Stimulated activated CD8-positive, alpha-beta memory T cell treated with anti-CD3 and anti-CD28 coated beads, Interleukin-15, amount 100 ng/mL, for 1 hour (primary cell): ENCODE results near the gene PDCD11.
"Not testable (repeated sequence)": the region's sequence is repeated elsewhere in the genome, so short reads cannot be mapped to it uniquely, and the experiment has no call there.

Source experiments
- DNase-seq: peaks from one replicate; pipeline ENCODE4 v3.0.0-alpha.2; 2020; ENCODE audit warnings: low read depth

PDCD11 gene, protein sequence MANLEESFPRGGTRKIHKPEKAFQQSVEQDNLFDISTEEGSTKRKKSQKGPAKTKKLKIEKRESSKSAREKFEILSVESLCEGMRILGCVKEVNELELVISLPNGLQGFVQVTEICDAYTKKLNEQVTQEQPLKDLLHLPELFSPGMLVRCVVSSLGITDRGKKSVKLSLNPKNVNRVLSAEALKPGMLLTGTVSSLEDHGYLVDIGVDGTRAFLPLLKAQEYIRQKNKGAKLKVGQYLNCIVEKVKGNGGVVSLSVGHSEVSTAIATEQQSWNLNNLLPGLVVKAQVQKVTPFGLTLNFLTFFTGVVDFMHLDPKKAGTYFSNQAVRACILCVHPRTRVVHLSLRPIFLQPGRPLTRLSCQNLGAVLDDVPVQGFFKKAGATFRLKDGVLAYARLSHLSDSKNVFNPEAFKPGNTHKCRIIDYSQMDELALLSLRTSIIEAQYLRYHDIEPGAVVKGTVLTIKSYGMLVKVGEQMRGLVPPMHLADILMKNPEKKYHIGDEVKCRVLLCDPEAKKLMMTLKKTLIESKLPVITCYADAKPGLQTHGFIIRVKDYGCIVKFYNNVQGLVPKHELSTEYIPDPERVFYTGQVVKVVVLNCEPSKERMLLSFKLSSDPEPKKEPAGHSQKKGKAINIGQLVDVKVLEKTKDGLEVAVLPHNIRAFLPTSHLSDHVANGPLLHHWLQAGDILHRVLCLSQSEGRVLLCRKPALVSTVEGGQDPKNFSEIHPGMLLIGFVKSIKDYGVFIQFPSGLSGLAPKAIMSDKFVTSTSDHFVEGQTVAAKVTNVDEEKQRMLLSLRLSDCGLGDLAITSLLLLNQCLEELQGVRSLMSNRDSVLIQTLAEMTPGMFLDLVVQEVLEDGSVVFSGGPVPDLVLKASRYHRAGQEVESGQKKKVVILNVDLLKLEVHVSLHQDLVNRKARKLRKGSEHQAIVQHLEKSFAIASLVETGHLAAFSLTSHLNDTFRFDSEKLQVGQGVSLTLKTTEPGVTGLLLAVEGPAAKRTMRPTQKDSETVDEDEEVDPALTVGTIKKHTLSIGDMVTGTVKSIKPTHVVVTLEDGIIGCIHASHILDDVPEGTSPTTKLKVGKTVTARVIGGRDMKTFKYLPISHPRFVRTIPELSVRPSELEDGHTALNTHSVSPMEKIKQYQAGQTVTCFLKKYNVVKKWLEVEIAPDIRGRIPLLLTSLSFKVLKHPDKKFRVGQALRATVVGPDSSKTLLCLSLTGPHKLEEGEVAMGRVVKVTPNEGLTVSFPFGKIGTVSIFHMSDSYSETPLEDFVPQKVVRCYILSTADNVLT (N-terminal part only)

DNA sequence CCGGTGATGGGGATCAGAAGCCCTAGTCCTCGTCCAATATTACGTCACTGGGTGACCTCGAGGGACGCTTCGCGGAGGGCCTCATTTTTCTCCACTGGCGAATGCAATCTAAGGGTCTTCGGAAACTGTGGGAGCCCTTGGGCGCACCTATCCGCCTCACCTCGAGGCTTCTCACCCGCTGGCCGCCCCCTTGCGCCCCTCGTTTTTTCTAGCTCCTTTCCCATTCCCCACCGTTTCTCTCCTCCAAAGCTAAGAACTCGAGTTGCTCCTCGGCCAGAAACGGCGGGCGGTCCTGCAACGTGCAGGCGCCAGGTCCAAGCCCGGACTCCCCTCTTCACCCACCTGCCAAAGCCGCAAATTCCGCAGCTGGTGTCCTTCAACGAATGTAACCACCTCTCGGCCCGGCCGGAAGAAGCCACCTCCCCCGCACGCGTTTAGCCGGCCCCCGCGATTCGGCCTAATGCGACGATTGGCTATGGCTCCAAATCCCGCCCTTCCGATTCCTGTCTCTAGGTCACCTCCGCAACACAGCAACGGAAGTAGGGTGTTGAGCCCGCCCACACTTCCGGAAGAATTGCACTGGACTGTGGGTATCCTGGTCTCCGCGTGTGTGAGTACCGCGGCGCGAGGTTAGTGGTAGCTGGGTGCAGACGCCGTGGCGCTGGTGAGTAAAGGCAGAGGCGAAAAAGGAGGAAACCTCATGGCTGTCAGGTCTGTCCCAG, at the start of gene PDCD11, which contains the start of gene ATP5MK:
Gene PDCD11 (plus strand): TSS at position 560 of the 722 bp plus-strand sequence. CDS start 1,801 bp downstream, outside the sequence.
Gene ATP5MK (minus strand): TSS at position 409 of the 722 bp plus-strand sequence. CDS start 4,018 bp downstream, outside the sequence.
- DNase-seq = peak; percentile 92

DNA sequence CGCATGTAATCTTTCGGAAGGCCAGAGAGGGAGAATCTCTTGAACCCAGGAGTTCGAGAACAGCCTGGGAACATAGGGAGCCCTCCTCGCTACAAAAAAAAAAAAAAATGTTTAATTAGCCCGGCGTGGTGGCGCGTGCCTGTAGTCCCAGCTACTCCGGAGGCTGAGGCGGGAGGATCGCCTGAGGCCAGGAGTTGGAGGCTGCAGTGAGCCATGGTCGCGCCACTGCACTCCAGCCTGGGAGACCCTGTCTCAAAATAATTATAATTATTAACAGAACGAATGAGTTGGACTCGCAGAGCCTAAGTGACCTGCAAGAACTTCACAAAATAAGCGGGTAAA, 46.3 kb upstream of the PDCD11 start:
- DNase-seq = no peak

DNA sequence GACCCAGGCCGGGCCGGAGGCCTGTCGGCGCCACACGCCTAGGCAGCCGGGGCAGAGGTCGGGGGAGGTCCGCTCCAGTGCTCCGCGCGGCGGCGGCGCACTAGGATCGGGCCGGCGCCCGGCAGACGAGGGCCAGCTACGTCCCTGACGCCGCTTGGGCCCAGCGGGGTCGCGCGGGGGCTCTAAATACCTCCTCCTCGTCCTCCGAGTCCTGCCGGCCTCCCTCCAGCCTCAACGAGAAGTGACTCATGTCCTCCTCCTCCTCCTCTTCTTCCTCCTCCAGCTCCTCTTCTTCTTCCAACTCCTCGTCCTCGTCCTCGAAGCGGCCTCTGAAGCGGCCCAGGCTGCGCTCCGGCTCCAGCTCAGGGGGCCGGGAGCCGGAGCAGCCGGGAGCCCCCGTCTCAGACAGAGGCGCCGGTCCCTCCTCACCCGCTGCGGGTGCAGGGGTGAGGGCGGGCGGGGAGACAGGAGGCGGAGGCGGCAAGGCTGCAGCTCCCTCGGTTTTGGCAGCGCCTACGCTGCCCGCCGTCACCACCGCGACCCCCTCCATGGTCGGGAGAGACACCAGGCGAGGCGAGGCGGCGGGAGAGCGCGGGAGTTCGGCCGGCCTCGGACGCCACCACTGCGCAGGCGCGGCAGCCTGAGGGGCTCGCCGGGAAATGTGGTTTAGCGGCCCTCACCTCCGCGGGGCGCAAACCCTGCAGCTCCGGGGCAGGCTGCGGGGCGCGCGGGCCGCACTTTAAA, 45.7 kb upstream of the PDCD11 start, which contains the start of gene PCGF6:
Gene PCGF6 (minus strand): TSS at position 624 of the 744 bp plus-strand sequence. CDS start 74 bp downstream, at position 550.
- peak; percentile 37 for DNase-seq

DNA sequence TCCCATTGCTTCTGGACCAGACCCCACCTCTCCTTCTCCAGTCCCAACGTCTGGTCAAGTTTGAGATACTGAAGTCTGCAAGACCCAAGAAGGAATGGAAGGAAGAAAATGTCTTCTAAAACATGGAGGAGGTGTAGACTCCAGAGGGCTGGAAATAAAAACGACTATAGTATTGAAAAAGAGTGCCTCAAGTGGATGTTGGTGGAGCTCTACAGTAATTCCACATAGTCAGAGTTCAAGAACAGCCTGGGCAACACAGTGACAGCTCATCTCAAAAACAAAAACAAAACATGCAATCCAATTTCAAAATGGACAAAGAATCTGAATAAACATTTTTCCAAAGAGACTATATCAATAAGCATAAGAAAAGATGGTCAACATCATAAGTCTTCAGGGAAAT, 43.1 kb upstream of the PDCD11 start:
- DNase-seq = no peak

DNA sequence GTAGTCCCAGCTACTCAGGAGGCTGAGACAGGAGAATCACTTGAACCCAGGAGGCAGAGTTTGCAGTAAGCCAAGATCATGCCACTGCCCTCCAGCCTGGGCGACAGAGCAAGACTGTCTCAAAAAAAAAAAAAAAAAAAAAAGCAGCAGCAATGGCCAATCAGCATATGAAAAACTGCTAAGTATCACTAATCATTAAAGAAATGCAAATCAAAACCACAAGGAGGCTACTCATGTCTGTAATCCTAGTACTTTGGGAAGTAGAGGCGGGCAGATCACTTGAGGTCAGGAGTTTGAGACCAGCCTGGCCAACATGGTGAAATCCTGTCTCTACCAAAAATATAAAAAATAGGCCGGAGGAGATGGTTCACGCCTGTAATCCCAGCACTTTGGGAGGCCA, 41.9 kb upstream of the PDCD11 start:
- DNase-seq = not testable (repeated sequence)

DNA sequence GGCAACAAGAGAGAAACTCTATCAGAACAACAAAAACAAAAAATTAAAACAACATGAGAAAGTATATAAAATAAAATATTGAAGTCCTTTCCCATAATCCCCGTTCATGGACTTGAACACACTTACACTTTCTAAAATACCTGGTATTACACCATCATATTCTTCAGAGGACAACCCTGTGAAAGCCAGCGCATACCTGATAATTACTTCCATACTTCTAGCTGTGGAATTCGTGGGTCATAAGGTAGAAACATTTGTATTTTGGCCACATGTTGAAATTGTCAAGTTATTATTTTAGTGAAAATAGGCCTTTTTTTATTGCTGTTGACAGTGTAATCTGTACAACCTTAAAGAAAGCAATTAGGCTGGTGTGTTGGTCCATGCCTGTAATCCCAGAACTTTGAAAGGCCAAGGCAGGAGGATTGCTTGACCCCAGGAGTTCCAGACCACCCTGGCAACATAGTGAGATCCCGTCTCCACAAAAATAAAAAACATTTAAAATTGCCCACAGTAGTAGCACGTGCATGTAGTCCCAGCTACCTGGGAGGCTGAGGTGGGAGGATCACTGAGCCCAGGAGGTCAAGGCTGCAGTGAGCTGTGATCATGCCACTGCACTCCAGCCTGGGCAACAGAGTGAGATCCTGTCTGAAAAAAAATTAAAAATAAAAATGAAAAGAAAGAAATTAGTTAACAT, 40.4 kb upstream of the PDCD11 start:
- DNase-seq = no peak

DNA sequence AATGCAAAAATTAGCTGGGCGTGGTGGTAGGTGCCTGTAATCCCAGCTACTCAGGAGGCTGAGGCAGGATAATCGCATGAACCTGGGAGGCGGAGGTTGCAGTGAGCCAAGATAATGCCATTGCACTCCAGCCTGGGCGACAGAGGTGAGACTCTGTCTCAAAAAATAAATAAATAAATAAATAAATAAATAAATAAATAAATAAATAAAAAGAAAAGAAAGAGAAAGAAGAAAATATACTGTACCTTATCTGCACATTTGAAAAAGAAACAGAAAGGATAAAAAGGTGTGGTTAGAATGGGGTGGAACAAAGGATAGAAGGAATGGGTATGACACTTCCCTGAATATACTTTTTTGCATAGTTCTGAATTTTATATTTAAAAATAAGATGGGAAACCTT, 36.9 kb upstream of the PDCD11 start:
- not testable (repeated sequence) for DNase-seq

DNA sequence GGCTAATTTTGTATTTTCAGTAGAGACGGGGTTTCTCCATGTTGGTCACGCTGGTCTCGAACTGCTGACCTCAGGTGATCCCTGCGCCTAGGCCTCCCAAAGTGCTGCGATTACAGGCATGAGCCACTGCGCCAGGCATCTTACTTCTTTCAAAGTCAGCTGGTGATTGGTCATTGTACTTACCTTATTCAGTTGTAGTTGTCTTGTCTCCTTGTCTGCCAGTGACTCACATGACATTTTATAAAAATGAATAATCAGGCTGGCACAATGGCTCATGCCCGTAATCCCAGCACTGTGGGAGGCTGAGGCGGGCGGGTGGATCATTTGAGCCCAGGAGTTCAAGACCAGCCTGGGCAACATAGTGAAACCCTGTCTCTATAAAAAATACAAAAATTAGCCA, 35.6 kb upstream of the PDCD11 start:
- DNase-seq = not testable (repeated sequence)

DNA sequence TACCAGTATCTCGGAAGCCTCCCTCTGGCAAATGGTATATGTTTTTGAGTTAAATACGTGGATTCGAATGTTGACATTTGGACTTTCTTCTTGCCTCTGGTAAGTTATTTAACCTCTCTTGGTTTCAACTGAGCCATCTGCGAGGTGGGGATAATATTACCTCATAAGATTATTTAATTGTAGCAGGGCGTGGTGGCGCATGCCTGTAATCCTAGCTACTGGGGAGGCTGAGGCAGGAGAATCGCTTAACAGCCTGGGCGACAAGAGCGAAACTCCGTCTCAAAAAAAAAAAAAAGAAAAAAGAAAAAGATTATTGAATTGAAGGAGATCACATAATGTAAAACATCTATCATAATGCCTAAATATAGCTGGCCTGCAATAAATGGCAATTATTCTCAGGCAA, 29.0 kb upstream of the PDCD11 start:
- DNase-seq = no peak

DNA sequence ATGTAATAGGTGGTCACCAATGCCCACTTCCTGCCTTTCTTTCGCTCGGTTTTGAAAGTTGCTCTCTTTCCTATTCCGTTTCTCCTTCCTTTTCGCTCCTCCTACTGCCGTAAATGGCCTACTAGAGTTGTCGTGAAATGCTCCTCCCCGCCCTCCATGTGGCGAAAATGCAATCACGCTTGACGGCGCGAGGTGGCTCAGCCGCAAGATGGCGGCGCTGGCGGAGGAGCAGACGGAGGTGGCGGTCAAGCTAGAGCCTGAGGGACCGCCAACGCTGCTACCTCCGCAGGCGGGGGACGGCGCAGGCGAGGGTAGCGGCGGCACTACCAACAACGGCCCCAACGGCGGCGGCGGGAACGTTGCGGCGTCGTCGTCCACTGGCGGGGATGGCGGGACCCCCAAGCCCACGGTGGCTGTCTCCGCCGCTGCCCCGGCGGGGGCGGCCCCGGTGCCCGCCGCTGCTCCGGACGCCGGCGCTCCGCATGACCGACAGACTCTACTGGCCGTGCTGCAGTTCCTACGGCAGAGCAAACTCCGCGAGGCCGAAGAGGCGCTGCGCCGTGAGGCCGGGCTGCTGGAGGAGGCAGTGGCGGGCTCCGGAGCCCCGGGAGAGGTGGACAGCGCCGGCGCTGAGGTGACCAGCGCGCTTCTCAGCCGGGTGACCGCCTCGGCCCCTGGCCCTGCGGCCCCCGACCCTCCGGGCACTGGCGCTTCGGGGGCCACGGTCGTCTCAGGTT, 28.5 kb upstream of the PDCD11 start, which contains the start of gene TAF5:
Gene TAF5 (plus strand): TSS at position 195 of the 737 bp plus-strand sequence. CDS start 14 bp downstream, at position 209.
- peak; percentile 72 for DNase-seq

DNA sequence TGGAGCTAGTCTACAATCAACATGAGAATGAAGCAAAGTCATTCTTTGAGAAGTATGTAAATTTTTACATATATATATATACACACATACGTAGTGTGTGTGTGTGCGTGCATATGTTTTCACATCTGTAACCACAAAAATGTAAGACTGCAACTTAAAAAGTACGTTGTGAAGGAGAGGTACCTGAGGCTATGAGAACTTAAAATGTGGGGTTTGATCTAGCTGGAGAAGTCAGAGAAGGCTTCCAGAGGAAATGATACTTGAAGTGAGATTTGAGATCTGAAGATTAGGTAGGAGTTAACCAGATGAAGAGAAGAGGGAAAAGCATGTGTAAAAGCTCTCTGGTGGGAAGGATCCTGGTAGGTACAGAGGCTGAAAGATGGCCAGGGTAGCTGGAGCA, 22.9 kb upstream of the PDCD11 start:
- no peak for DNase-seq

DNA sequence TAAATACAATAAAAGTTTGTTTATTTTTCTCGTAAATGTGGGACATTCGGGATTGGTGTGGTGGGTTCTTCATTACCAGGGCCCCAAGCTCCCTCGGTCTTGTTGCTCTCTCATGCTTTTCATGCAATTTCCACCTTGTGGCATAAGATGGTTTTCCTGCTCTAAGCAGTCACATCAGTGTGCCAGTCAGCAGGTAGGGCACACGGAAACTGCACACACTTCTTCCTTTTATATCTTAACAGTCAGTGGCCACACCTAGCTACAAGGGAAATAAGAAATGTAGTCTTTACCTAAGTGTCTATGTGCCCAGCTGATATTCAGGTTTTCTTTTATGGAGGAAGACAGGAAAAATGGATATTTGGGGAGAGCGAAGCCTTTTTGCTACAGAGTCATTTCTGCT, 22.2 kb upstream of the PDCD11 start:
- no peak for DNase-seq

DNA sequence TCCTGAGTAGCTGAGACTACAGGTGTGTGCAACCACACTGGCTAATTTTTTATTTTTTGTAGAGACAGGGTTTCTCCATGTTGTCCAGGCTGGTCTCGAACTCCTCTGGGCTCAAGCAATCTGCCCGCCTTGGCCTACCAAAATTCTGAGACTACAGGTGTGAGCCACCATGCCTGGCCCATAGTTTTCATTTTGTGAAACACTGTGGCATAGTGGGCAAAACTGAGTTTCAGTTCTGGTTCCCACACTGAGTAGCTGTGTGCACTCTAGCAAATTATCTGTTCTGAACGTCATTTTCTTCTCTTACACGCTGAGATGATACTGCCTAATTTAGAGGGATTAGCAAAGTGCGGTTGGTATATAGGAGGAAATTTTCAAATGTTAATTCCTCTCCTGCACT, 13.7 kb upstream of the PDCD11 start:
- no peak for DNase-seq

DNA sequence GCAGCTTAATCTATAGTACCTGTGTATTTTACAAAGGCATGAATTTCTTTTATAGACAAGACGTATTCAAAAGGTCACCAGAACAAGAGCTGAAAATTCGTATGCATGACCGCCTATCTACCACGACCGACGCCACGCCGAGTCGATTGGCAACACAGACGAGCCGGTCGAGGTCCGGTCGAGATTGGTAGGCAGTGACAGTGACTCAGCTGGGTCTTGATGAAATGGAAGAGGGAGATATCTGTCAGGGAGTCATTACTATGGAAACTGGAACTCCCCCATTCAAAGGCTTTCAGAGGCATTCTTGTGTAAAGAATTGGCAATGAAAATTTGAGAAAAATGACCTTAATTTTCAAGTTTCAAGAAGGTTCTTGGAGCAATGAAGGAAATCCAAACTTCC, 2.2 kb upstream of the PDCD11 start:
- DNase-seq = no peak

DNA sequence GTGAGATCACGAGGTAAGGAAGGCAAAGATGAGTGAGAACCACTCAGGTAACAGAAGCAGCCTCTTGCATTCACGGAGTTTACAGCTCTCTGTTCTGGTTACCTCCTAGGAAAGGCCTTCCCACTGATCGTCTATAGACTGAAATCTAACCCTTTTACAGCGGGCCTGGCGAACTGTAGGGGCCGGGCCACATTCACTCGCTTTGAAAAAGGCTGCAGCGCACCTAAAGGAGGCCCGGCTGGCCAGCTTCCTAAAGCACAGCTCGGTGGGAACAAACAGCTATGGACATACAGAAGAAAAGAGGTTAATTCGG, 716 bp upstream of the PDCD11 start:
- no peak for DNase-seq

DNA sequence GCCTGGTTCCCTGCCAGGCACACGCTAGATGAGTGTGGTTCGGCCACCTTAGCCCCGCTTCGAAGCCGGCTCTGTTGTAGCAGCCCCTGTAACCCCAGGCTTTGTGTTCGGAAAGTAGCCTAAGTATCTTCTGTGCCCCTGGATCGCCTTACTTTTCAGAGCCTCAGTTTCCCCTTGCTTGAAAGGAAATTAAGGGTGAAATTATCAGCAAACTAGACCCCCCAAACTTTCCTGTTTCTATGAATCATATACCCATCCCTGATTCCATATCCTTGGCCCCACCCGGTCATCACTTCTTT, 312 bp downstream of the PDCD11 start:
- no peak for DNase-seq

DNA sequence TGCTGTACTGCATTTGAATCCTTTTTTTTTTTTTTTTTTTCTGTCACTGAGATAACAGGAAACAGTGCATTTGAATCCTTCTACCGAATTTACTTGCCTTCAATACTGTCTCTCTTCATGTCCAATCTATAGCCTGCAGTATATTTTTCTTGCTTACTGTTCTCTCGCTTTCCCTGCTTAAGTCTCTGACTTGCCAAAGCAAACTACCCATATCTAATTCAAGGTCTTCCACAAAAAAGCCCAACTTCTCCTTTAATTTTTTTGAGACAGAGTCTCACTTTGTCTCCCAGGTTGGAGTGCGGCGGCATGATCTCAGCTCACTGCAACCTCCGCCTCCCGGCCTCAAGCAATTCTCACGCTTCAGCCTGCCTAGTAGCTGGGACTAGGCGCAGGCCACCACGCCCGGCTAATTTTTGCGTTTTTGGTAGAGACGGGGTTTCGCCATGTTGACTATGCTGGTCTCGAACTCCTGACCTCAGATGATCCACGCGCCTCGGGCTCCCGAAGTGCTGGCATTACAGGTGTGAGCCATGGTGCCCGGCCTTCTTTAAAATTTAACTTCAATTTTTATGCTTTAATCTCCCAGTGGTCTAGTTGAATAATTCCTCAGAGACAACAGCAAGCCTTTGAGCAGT, 882 bp downstream of the PDCD11 start:
- no peak for DNase-seq

DNA sequence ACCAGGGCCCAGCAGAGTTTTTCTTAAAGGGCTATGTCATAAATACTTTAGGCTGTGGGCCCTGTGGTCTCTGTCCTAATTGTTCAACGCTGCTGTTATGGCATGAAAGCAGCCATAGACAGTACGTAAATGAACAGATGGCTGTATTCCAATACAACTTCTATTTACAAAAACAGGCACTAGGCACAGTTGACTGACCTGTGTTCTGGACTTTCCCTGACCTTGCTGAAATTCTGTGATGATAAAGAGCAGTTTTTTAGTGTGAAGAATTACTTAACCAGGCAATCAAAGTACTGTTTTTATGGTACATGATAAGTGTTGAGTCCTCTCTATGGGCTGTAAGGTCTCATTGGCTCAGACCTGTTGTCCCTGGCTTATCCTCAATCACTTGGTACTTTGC, 17.1 kb downstream of the PDCD11 start:
- DNase-seq = no peak

DNA sequence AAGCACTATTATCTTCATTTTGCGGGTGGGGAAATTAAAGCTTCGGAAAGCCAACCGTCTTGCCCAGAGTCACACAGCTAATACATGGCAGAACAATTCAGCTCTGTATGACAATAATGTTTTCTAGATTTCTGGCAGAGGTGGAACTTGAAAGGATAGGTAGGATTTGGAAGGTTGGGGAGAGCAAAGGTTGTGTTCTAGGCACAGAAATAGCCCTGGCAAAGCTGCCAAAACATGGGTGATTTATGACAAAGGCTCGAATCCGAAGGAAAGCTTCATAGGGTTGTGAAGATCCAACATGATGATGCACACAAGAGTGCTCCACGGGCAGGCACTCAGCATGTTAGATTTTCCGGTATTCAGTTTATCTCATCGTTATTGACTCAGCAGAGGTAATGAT, 19.2 kb downstream of the PDCD11 start:
- no peak for DNase-seq
